HEK293 (cell line): ENCODE results near the gene DHRS2.
"Not testable (repeated sequence)": the region's sequence is repeated elsewhere in the genome, so short reads cannot be mapped to it uniquely, and the experiment has no call there.

Source experiments
- CTCF ChIA-PET: fragments of 350-600 bp; formaldehyde crosslinking; extraction: SDS; loops from one replicate; lab custom pipeline; 2021; ENCODE audit warnings: antibody characterized with exemption; lab: Yijun Ruan, JAX
- POLR2A ChIA-PET: fragments of 300-600 bp; formaldehyde crosslinking; extraction: SDS; loops from one replicate; lab custom pipeline; 2020; ENCODE audit warnings: antibody characterized with exemption, inconsistent platforms; lab: Yijun Ruan, JAX
- H3K27ac ChIP-seq: fragments of 200-500 bp; sonication (Bioruptor generic); 2 replicates; pipeline ENCODE4 v1.5.1; 2014; ENCODE audit warnings: low read depth, low read length, control low read depth, inconsistent platforms; ENCODE audit errors: extremely low read depth
- H3K36me3 ChIP-seq, 2 experiments: fragments of 200-500 bp in 1 of 2; sonication (Bioruptor generic) in 1 of 2; 1 replicate in 1 of 2; 2 replicates in 1 of 2; pipeline ENCODE4 v1.5.1; 2014 to 2017; ENCODE audit warnings: inconsistent platforms in 2 of 2, low read length in 2 of 2; ENCODE audit not compliant: control insufficient read depth in 2 of 2, insufficient read depth in 1 of 2
- H3K4me1 ChIP-seq: fragments of 200-500 bp; sonication (Bioruptor generic); 2 replicates; pipeline ENCODE4 v1.5.1; 2014; ENCODE audit warnings: mild to moderate bottlenecking, low read length, inconsistent platforms; ENCODE audit not compliant: control insufficient read depth, insufficient read depth
- H3K4me3 ChIP-seq: 2 replicates; pipeline ENCODE4 v1.5.1; 2011; ENCODE audit warnings: low read depth, mild to moderate bottlenecking, control low read depth, low read length, moderate library complexity
- H3K9me3 ChIP-seq: fragments of 200-500 bp; sonication (Bioruptor generic); 2 replicates; pipeline ENCODE4 v1.5.1; 2014; ENCODE audit warnings: low read depth, low read length, inconsistent platforms; ENCODE audit not compliant: control insufficient read depth, insufficient read depth
- HOXA7 ChIP-seq: sonication (generic); formaldehyde crosslinking; IDR thresholded peaks from 2 replicates; pipeline ENCODE4 v1.8.1; 2022; ENCODE audit warnings: missing genetic modification reagents, borderline replicate concordance
- PRDM4 ChIP-seq: fragments of 450-650 bp; formaldehyde crosslinking; IDR thresholded peaks from 2 replicates; pipeline ENCODE4 v1.5.1; 2017; ENCODE audit warnings: missing biosample characterization, missing genetic modification characterization
- ZNF146 ChIP-seq: fragments of 450-650 bp; formaldehyde crosslinking; IDR thresholded peaks from 2 replicates; pipeline ENCODE4 v1.5.1; 2016; ENCODE audit warnings: missing biosample characterization, missing genetic modification characterization
- ZNF148 ChIP-seq: fragments of 450-650 bp; formaldehyde crosslinking; IDR thresholded peaks from 2 replicates; pipeline ENCODE4 v1.5.0; 2017; ENCODE audit warnings: missing biosample characterization, missing genetic modification characterization, borderline replicate concordance
- ZNF221 ChIP-seq: fragments of 450-650 bp; formaldehyde crosslinking; IDR thresholded peaks from 2 replicates; pipeline ENCODE4 v1.5.1; 2017; ENCODE audit warnings: missing biosample characterization, missing genetic modification characterization, borderline replicate concordance
- ZNF391 ChIP-seq: fragments of 450-650 bp; formaldehyde crosslinking; IDR thresholded peaks from 2 replicates; pipeline ENCODE4 v1.5.1; 2016; ENCODE audit warnings: low read depth, missing biosample characterization, missing genetic modification characterization, borderline replicate concordance
- ZNF585B ChIP-seq: fragments of 450-650 bp; formaldehyde crosslinking; IDR thresholded peaks from 2 replicates; pipeline ENCODE4 v1.5.1; 2016; ENCODE audit warnings: missing biosample characterization, missing genetic modification characterization
- ZNF596 ChIP-seq: fragments of 450-650 bp; IDR thresholded peaks from 2 replicates; pipeline ENCODE4 v1.5.0; 2018; ENCODE audit warnings: missing biosample characterization, mild to moderate bottlenecking, missing genetic modification characterization, moderate library complexity
- ZNF600 ChIP-seq: fragments of 450-650 bp; formaldehyde crosslinking; IDR thresholded peaks from 2 replicates; pipeline ENCODE4 v1.5.1; 2016; ENCODE audit warnings: missing biosample characterization, missing genetic modification characterization
- ZNF664 ChIP-seq: fragments of 450-650 bp; formaldehyde crosslinking; IDR thresholded peaks from 2 replicates; pipeline ENCODE4 v1.5.1; 2016; ENCODE audit warnings: missing biosample characterization, missing genetic modification characterization
- ZNF785 ChIP-seq: fragments of 450-650 bp; formaldehyde crosslinking; IDR thresholded peaks from 2 replicates; pipeline ENCODE4 v1.5.1; 2016; ENCODE audit warnings: missing biosample characterization, missing genetic modification characterization
- ZSCAN30 ChIP-seq: fragments of 450-650 bp; IDR thresholded peaks from 2 replicates; pipeline ENCODE4 v1.5.1; 2018; ENCODE audit warnings: missing biosample characterization, mild to moderate bottlenecking, missing genetic modification characterization, moderate library complexity
- TF ChIP-seq, protein P1 (sequence below): fragments of 450-650 bp; formaldehyde crosslinking; IDR thresholded peaks from 2 replicates; pipeline ENCODE4 v1.5.1; 2016; ENCODE audit warnings: missing biosample characterization, missing genetic modification characterization
- TF ChIP-seq, protein P2 (sequence below): fragments of 450-650 bp; formaldehyde crosslinking; IDR thresholded peaks from 2 replicates; pipeline ENCODE4 v1.5.1; 2016; ENCODE audit warnings: missing biosample characterization, missing genetic modification characterization

The DHRS2 gene

GRCh38 chr14:23609001-23609400 lies 27.2 kb upstream of the DHRS2 start:
- no peak overlapping the region for H3K27ac ChIP-seq
- CTCF ChIA-PET: interaction anchor here (1.4 kb wide), 1 partner anchor 23 kb away, joined by 4 read pairs; no protein-coding TSS in a partner anchor
- TF ChIP-seq ZNF596 (tag by site-specific recombination): no peak
- no peak for TF ChIP-seq ZNF585B (tag by site-specific recombination)
- TF ChIP-seq ZNF664 (tag by site-specific recombination): no peak
- no peak for TF ChIP-seq ZNF148 (tag by site-specific recombination)
- TF ChIP-seq HOXA7: no peak
- TF ChIP-seq ZNF146 (tag by site-specific recombination): no peak
- TF ChIP-seq, protein P1, sequence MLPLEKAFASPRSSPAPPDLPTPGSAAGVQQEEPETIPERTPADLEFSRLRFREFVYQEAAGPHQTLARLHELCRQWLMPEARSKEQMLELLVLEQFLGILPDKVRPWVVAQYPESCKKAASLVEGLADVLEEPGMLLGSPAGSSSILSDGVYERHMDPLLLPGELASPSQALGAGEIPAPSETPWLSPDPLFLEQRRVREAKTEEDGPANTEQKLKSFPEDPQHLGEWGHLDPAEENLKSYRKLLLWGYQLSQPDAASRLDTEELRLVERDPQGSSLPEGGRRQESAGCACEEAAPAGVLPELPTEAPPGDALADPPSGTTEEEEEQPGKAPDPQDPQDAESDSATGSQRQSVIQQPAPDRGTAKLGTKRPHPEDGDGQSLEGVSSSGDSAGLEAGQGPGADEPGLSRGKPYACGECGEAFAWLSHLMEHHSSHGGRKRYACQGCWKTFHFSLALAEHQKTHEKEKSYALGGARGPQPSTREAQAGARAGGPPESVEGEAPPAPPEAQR: no peak
- no peak for TF ChIP-seq ZSCAN30 (tag by site-specific recombination)
- TF ChIP-seq ZNF785 (tag by site-specific recombination): no peak
- TF ChIP-seq ZNF391 (tag by site-specific recombination): no peak
- no peak for TF ChIP-seq ZNF600 (tag by site-specific recombination)
- TF ChIP-seq, protein P2, sequence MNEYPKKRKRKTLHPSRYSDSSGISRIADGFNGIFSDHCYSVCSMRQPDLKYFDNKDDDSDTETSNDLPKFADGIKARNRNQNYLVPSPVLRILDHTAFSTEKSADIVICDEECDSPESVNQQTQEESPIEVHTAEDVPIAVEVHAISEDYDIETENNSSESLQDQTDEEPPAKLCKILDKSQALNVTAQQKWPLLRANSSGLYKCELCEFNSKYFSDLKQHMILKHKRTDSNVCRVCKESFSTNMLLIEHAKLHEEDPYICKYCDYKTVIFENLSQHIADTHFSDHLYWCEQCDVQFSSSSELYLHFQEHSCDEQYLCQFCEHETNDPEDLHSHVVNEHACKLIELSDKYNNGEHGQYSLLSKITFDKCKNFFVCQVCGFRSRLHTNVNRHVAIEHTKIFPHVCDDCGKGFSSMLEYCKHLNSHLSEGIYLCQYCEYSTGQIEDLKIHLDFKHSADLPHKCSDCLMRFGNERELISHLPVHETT: no peak
- no peak for TF ChIP-seq ZNF221 (tag by site-specific recombination)
- TF ChIP-seq PRDM4 (tag by site-specific recombination): no peak
- no peak overlapping the region for H3K4me3 ChIP-seq
- H3K36me3 ChIP-seq: no peaks in the 10 kb centered on the region
- POLR2A ChIA-PET: no interaction called here
- no peaks in the 10 kb centered on the region for H3K4me1 ChIP-seq
- no peaks in the 10 kb centered on the region for H3K9me3 ChIP-seq

DNA sequence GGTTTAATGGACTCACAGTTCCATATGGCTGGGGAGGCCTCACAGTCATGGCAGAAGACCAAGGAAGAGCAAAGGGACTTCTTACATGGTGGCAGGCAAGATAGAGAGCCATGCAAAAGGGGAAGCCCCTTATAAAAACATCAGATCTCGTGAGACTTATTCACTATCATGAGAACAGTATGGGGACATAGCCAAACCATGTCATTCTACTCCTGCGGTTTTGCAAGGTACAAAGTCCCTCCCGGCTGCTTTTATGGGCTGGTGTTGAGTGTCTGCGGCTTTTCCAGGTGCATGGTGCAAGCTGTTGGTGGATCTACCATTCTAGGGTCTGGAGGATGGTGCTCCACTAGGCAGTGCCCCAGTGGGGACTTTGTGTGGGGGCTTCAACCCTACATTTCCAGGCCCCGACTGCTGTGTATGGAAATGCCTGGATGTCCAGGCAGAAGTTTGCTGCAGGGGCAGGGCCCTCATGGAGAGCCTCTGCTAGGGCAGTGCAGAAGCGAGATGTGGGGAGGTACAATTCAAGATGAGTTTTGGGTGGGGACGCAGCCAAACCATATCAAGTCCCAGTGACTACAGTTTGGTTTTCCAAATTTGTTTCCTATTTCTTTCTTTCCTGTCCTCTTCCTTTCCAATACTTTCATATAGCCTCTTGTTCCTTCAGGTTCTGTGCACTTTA lies 26.6 kb upstream of the DHRS2 start:
- H3K27ac ChIP-seq, POLR2A ChIA-PET, H3K4me1 ChIP-seq, CTCF ChIA-PET, H3K36me3 ChIP-seq, H3K4me3 ChIP-seq, H3K9me3 ChIP-seq: not testable (repeated sequence)
